Sciatic nerve (tissue), 2 donors: ENCODE results near the gene KLHDC3. TPM values are rescaled to one million over a fixed set of nuclear protein-coding genes. Genes with fewer than 3 reads are reported as not detected.
A peak's percentile ranks its signal among the peaks of the same experiment; 100 is the strongest.

Experiments used
- ATAC-seq: fragments of 200-7000 bp; cut with Tn5 transposase; one replicate; pipeline ENCODE4 v1.9.1; 2020; ENCODE audit warnings: mild to moderate bottlenecking, moderate library complexity
- DNase-seq: peaks from one replicate; pipeline ENCODE4 v3.0.0-alpha.2; 2020; ENCODE audit warnings: low spot score
- intact Hi-C: fragments of 100-400 bp; cut with DNase I; formaldehyde crosslinking; loops from one replicate; pipeline ENCODE4 v1.14.2; 2022
- total RNA-seq: library from RNA; stranded (reverse); fragmentation: NEBNext Ultra II Directional; extraction: Animal tissue kit (Norgen Biotek cat#: 25700); gene quantifications from one replicate; pipeline ENCODE4 v1.2.1, GENCODE V29; 2021
- donor health status: DM: no; HTN: no; CAD: no.
- donor health status: DM: no; HTN: no; CAD: no.

Gene KLHDC3
- total RNA-seq, 1 donor from 2014 or later = 53.4 TPM

GRCh38 chr6:43047998-43048397 is 33.9 kb downstream of the KLHDC3 start:
- no peak for DNase-seq
- intact Hi-C loops = no loop called here

DNA sequence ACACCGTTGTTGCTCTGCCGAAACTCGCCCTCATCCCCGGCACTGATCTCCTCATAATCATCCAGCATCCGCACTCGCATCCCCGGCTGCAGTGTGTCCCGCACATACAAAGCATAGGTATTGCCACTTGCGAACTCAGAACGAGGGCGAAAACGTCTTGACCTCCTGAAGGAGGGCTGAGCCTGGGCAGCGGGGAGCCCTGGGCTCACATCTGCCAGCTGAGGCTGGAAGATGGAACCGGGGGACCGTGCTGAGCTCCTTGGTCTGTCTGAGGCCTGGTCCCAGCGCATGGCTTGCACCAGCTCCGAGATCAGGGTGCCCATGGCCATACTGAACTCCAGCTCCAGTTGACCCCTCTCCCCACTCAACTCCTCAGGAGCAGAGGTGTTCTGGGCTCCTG is 36.9 kb downstream of the KLHDC3 start:
- intact Hi-C loops = no loop called here
- ATAC-seq (no peak), DNase-seq (no peak)

More at GRCh38 chr6:43047998-43048397, 33.9 kb downstream of the KLHDC3 start:
- no peak for ATAC-seq

DNA sequence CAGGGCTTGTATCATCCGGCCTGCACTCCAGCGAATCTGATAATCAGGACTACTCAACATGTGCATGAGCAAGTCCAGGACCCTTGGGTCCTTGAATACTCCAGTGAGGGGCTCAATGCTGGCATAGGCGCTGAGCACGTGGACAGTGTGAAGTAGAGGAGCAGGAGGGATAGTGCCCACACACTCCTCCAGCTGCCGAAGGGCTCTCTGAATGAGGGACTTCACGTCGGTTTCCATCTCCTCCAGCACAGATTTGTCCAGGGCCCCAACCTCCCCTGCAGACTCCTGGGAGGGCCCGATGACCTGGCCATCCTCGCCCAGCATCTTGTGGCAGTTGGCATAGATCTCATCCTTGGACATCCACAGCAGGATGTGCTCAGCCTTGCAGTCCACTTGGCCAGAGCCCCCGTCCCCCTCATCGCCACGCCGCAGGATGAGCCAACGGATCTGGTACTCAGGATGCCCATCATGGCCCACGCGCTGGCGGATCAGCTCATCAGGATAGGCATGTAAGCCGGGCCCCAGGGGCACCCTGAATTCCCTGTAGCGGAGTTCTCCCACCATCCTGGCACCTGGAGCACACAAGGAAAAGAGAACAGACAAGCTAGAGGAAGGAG is 38.3 kb downstream of the KLHDC3 start:
- no peak for DNase-seq
- no peak for ATAC-seq
- intact Hi-C loops = no loop called here

DNA sequence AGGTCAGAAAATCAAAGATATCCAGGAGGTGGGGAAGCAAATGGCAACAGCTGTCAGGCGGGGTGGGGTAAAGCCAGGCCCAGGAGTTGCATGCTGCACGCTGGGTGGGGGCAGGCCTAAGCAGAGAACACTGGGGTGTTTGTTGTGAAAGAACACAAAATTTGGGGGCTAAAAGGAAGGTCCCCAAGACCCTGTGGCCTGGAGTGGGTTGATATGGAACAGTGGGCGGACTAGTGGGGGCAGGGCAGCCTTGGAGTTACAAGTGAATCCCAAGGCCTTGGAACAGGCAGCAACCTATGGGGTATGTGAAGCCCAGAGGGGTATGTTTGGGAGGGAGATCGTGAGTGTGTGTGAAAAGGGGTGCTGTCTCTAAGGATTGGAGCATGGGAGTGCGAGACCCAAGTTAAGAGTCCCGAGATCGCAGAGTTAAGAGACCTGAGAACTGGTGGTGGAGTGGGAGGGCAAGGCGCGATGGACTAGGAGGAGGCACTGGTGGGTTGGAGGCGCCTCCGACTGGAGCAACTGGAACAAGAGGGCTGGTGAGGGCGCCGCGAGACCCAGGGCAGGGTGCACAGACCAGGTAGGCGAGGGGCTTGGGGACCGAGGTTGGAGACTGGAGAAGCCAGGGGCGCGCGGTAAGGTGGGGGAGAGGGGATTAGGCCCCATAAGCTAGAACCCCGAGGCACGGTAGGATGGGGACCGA is 38.9 kb downstream of the KLHDC3 start:
- ATAC-seq = peak; percentile 31
- DNase-seq = no peak
- intact Hi-C loops = no loop called here

DNA sequence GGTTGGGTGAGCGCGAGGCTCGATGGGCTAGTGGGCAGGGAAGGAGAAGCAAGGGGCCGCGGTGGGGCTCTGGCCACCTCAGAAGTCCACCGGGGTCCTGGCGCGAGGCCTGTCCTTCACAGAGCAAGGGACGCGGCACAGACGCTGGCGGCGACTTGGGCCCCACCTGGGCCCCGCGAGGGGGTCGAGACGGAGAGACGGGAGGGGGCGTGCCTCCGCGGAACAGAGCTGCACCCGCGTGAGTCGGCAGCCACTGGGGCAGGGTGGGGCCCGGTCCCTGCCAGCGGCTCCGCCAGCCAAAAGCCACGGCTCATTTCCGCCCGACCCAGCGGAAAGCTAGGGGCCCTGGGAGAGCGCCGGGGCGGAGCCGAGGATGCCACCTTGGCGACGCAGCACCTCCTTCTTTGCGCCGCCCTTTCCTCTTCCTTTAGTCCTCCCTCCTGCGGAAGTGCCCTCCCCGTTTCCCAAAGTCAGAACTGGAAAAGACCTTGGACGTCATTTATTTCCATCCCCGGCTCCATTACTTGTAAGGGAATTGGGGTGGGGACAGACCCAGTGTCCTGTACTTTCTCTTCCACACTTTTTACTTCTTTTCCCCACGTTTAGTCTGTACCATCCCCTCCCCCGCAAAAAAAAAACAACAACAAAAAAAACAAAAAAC is 39.6 kb downstream of the KLHDC3 start, which contains the start of gene CUL7:
Gene CUL7, minus strand, starts transcription at position 307 of the 661 bp plus-strand sequence. CDS start 1,063 bp downstream, outside the sequence.
- DNase-seq = peak; percentile 95
- ATAC-seq = peak; percentile 95
- intact Hi-C loops = no loop called here

- peak; percentile 67 for DNase-seq
- peak; percentile 1 for ATAC-seq
- intact Hi-C loops = no loop called here
These were observed 40.3 kb downstream of the KLHDC3 start for GRCh38 chr6:43054206-43054943.

- ATAC-seq = no peak
- DNase-seq = no peak
- intact Hi-C loops = no loop called here
These were observed 41.9 kb downstream of the KLHDC3 start for GRCh38 chr6:43055966-43056365.

GRCh38 chr6:43058531-43058930 is 44.5 kb downstream of the KLHDC3 start:
- DNase-seq (no peak), ATAC-seq (no peak)
- intact Hi-C loops = no loop called here

GRCh38 chr6:43059168-43060033 is 45.4 kb downstream of the KLHDC3 start, which contains the start of the genes KLC4 and MRPL2:
KLC4 (plus strand) TSS chr6:43059631; CDS start chr6:43061336, 1,705 bp downstream.
MRPL2 (minus strand) TSS chr6:43059434; CDS start chr6:43059381, 53 bp downstream.
- peak; percentile 98 for ATAC-seq
- intact Hi-C loops = no loop called here
- peak; percentile 98 for DNase-seq

- DNase-seq = no peak
- ATAC-seq = peak; percentile 2
- intact Hi-C loops = no loop called here
These were observed 46.1 kb downstream of the KLHDC3 start for GRCh38 chr6:43060034-43060754.

GRCh38 chr6:43060755-43061633 is 46.9 kb downstream of the KLHDC3 start:
- no peak for DNase-seq
- intact Hi-C loops = no loop called here
- no peak for ATAC-seq

DNA sequence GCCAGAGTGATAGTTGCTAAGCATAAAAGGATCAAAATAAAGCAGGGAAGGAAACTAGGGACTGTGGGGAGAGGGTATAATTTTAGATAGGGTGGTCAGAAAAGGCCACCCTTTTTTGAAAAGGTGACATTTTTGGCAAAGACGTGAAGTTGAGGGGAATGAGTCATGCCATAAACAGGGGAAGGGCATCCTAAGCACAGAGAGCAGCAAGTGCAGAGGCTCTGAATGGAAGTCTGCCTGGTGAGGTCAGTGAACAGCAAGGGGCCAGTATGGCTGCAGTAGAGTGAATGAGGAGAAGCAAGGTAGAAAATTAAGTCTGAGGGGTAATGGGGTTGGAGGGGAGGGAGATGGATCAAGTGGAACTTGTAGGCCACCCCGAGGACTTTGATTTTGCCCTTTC is 47.8 kb downstream of the KLHDC3 start:
- intact Hi-C loops = no loop called here
- no peak for ATAC-seq

GRCh38 chr6:43062818-43063217 is 48.8 kb downstream of the KLHDC3 start:
- ATAC-seq (no peak), DNase-seq (no peak)
- intact Hi-C loops = no loop called here

More for the DNA sequence above, 47.8 kb downstream of the KLHDC3 start:
- DNase-seq = no peak

- ATAC-seq = peak; percentile 39
- DNase-seq = no peak
- intact Hi-C loops = no loop called here
These were observed 56.1 kb downstream of the KLHDC3 start for GRCh38 chr6:43070028-43070632.
